Measurements from ENCODE around the gene DAGLA. TPM values are rescaled to one million over a fixed set of nuclear protein-coding genes. Genes with fewer than 3 reads are reported as not detected.

DAGLA gene
- total and polyA plus RNA-seq, 2 of the 13 experiments (the other 11 are each of a cell fraction or from before 2014, with no cell fraction given): 2.6 to 3.9 TPM

GRCh38 chr11:61746442-61747191 lies 66.4 kb downstream of the DAGLA start:
- H3K4me2 ChIP-seq (ENCODE audit: low read depth, low read length): 0 out of 2 replicates have a peak overlapping the region, but pooled peaks have one; percentile 94
- H4K20me1 ChIP-seq (ENCODE audit: insufficient read depth, low read length): no peaks in the 10 kb centered on the region
- intact Hi-C loops (cut with micrococcal nuclease; ENCODE audit: unreplicated experiment) (loop anchor here (1.0 kb wide), 2 partner anchors 30 to 42 kb away; no protein-coding TSS in a partner anchor), in situ Hi-C loops (cut with HindIII; ENCODE audit: extremely low pct_ligation_motif_present, low pct_unique_long_range_greater_than_20kb) (loop anchor here (5.0 kb wide), 1 partner anchor 36 kb away; no protein-coding TSS in a partner anchor)
- H3K9ac ChIP-seq (ENCODE audit: insufficient read depth, low read depth, low read length): no peak overlapping the region
- no peak overlapping the region for H3K27ac ChIP-seq (ENCODE audit: extremely low read length, insufficient read depth, low read length)
- peak overlapping the region in 1 of 3 experiments; percentile 68; a peak in 2 of 6 replicates for H3K4me3 ChIP-seq (replicated peaks in 1 of 3; ENCODE audit: insufficient read depth in 1 of 3, low read depth in 2 of 3, low read length in 3 of 3)
- ChIA-PET CTCF (ENCODE audit: low intra/inter-chr PET ratio, low total read pairs) (interaction anchor here (2.7 to 3.4 kb wide), 3 partner anchors 23 to 42 kb away, joined by 24 to 38 read pairs (median 25); no protein-coding TSS in a partner anchor), POLR2A (interaction anchor here (1.1 to 6.2 kb wide), 6 partner anchors 9 to 203 kb away, joined by 3 to 43 read pairs (median 6); partner anchors contain the start of genes FEN1 and TMEM258)
- H2AFZ ChIP-seq (ENCODE audit: low read length): no peak overlapping the region
- no peaks in the 10 kb centered on the region for H3K27me3 ChIP-seq (ENCODE audit: control insufficient read depth in 1 of 2, insufficient read depth in 2 of 2, low read length in 2 of 2)
- WGBS (ENCODE audit: low lambda C conversion rate): 77% methylated on average over 16 of the region's 19 CpGs
- no peaks in the 10 kb centered on the region for H3K79me2 ChIP-seq (ENCODE audit: insufficient read depth, low read length)
- no peak for FAIRE-seq
- DNase-seq (ENCODE audit: low spot score): no peak
- H3K9me3 ChIP-seq (ENCODE audit: low read length): no peaks in the 10 kb centered on the region
- TF ChIP-seq REXO4 (CRISPR knock-in tag; IDR thresholded peaks at IDR 0.05; ENCODE audit: borderline replicate concordance) (no peak), BORCS8-MEF2B (CRISPR knock-in tag; IDR thresholded peaks at IDR 0.05) (no peak), MAZ (IDR thresholded peaks at IDR 0.05; ENCODE audit: borderline replicate concordance, low read depth, low read length) (no peak), MAZ (CRISPR knock-in tag; IDR thresholded peaks at IDR 0.05; ENCODE audit: low read depth) (no peak), AGO2 (optimal IDR thresholded peaks at IDR 0.05; ENCODE audit: low read depth, low read length) (peak; percentile 73), AGO1 (IDR thresholded peaks at IDR 0.05; ENCODE audit: low read depth, low read length, poor library complexity, severe bottlenecking) (peak; percentile 77), POLR2G (IDR thresholded peaks at IDR 0.05; ENCODE audit: low read depth, low read length) (peak; percentile 59; the same call in 1 of the 2 replicates), ZNF766 (CRISPR knock-in tag; IDR thresholded peaks at IDR 0.05; ENCODE audit: borderline replicate concordance) (no peak), SSRP1 (CRISPR knock-in tag; IDR thresholded peaks at IDR 0.05) (peak; percentile 77; the same call in 1 of the 2 replicates), ZNF280B (CRISPR knock-in tag; IDR thresholded peaks at IDR 0.05; ENCODE audit: borderline replicate concordance) (peak; percentile 61; the same call in 1 of the 2 replicates), KDM2A (CRISPR knock-in tag; IDR thresholded peaks at IDR 0.05; ENCODE audit: borderline replicate concordance, low read depth) (peak; percentile 45), ZC3H13 (CRISPR knock-in tag; IDR thresholded peaks at IDR 0.05) (peak; percentile 30; the same call in 1 of the 2 replicates), ZNF12 (CRISPR knock-in tag; IDR thresholded peaks at IDR 0.05) (no peak), ZNF841 (CRISPR knock-in tag; IDR thresholded peaks at IDR 0.05; ENCODE audit: borderline replicate concordance) (no peak)
- no TSS peak for BruUV-seq (replicated peaks)
- ATAC-seq: no peak
- peaks cover 48% of the 10 kb centered on the region for H3K4me1 ChIP-seq (ENCODE audit: insufficient read depth, low read length)
- H3K36me3 ChIP-seq (replicated peaks in 1 of 2; ENCODE audit: control insufficient read depth in 1 of 2, insufficient read depth in 2 of 2, low read length in 2 of 2): peaks cover 4% of the 10 kb centered on the region in 2 experiments; a peak in 2 of 5 replicates
